Measurements from ENCODE around the gene MRPL21. TPM values are rescaled to one million over a fixed set of nuclear protein-coding genes. Genes with fewer than 3 reads are reported as not detected.

Gene MRPL21
- total RNA-seq, 4 donors from 2014 or later, result 9.0 to 121 (median 52.8) TPM

DNA sequence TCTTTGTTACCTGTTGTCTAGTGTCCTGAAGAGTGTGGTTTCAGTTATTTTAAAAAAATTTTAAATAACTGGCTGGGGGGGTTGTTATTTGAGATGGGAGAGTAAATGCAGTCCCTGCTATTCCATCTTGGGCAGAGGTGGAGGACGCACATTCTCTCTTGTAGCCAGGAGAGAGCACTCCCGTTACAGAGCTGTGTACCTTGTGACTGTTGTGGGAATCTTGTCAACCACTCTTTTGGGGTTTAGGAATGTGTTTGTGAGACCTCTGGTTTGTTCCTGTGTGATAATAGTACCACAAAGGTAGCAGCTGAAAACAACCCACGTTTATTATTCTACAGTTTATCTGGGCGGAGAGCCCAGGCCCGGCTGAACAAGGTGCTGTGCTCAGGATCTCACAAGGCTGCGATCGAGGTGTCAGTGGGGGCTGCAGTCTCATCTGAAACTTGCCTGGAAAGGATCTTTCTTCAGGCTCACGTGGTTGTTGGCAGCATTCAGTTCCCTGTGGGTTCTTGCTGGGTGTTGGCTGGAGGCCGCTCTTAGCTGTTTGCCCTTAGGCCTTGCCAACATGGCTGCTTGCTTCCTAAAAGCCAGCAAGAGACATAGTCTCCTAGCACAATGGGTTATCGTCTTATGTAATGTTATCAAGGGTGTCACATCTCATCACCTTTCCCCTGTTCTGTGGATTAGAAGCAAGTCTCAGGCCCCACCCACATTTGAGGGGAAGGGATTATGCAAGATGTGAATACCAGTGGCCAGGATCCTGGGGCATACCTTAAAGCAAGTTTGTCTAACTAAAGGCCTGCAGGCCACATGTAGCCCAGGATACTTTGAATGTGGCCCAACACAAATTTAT, 20.7 kb upstream of the MRPL21 start:
- TF ChIP-seq POLR2A (IDR thresholded peaks at IDR 0.05) (no peak), POLR2AphosphoS5 (IDR thresholded peaks at IDR 0.05) (no peak), EP300 (IDR thresholded peaks at IDR 0.05; ENCODE audit: low read depth) (no peak)
- TF ChIP-seq, protein P1, sequence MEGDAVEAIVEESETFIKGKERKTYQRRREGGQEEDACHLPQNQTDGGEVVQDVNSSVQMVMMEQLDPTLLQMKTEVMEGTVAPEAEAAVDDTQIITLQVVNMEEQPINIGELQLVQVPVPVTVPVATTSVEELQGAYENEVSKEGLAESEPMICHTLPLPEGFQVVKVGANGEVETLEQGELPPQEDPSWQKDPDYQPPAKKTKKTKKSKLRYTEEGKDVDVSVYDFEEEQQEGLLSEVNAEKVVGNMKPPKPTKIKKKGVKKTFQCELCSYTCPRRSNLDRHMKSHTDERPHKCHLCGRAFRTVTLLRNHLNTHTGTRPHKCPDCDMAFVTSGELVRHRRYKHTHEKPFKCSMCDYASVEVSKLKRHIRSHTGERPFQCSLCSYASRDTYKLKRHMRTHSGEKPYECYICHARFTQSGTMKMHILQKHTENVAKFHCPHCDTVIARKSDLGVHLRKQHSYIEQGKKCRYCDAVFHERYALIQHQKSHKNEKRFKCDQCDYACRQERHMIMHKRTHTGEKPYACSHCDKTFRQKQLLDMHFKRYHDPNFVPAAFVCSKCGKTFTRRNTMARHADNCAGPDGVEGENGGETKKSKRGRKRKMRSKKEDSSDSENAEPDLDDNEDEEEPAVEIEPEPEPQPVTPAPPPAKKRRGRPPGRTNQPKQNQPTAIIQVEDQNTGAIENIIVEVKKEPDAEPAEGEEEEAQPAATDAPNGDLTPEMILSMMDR (IDR thresholded peaks at IDR 0.05), result no peak
- Histone ChIP-seq H3K36me3 (peaks cover 0 to 57% (median 20%) of the 10 kb centered on the region in 4 donors), H3K27ac (peak overlapping the region; percentile 59 to 77 (median 74)), H3K4me3 (no peak overlapping the region), H3K9me3 (peaks cover 16 to 17% of the 10 kb centered on the region in 2 donors), H3K4me1 (peaks cover 0 to 18% (median 12%) of the 10 kb centered on the region in 4 donors), H3K27me3 (no peaks in the 10 kb centered on the region)
- intact Hi-C loops (cut with DNase I; ENCODE audit: low total_unique reads), result no loop called here
- no peak for DNase-seq
- in situ Hi-C loops (cut with MboI; ENCODE audit: low pct_ligation_motif_present in 1 of 4, low pct_unique_long_range_greater_than_20kb in 1 of 4, low sequenced_read_pairs in 3 of 4), result no loop called here
- WGBS, 2 donors (ENCODE audit: low coverage in 1 of 2), result 86% methylated on average over 10 of the region's 10 CpGs; no CpG with 5 or more reads in 1 of the 2 donors

DNA sequence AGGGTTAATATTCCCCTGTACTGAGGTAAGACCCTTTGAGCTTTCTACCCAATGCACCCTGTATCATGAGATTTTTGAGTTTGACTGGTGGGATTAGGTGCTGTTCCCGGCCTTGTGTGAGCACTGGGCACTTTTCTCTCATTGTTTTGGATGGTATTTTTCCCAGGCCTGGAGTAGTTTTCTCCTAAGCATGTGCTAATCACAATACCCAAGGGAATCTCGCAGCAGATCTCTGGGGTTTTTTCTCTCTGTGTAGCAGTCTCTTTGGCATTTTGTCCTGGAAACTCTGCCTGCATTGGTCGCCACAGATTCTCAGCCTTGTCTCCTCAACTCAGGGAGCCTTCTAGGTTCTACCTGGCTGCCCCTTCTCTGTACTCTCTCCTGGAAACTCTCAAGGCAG, 20.0 kb upstream of the MRPL21 start:
- intact Hi-C loops (cut with DNase I; ENCODE audit: low total_unique reads), result no loop called here
- TF ChIP-seq, protein P1 (IDR thresholded peaks at IDR 0.05), result no peak
- no peak for TF ChIP-seq POLR2A (IDR thresholded peaks at IDR 0.05)
- no peak for TF ChIP-seq POLR2AphosphoS5 (IDR thresholded peaks at IDR 0.05)
- no peak for TF ChIP-seq EP300 (IDR thresholded peaks at IDR 0.05; ENCODE audit: low read depth)
- Histone ChIP-seq H3K27me3 (no peaks in the 10 kb centered on the region), H3K27ac (peak overlapping the region; percentile 59 to 77 (median 74)), H3K9me3 (peaks cover 16 to 17% of the 10 kb centered on the region in 2 donors), H3K4me1 (peaks cover 0 to 13% (median 12%) of the 10 kb centered on the region in 4 donors), H3K36me3 (peaks cover 0 to 61% (median 17%) of the 10 kb centered on the region in 4 donors), H3K4me3 (no peak overlapping the region)
- no peak for DNase-seq
- 86 to 100% methylated on average over 1 to 3 of the region's 3 CpGs for WGBS, 2 donors (ENCODE audit: low coverage in 1 of 2)
- in situ Hi-C loops (cut with MboI; ENCODE audit: low pct_ligation_motif_present in 1 of 4, low pct_unique_long_range_greater_than_20kb in 1 of 4, low sequenced_read_pairs in 3 of 4), result no loop called here

DNA sequence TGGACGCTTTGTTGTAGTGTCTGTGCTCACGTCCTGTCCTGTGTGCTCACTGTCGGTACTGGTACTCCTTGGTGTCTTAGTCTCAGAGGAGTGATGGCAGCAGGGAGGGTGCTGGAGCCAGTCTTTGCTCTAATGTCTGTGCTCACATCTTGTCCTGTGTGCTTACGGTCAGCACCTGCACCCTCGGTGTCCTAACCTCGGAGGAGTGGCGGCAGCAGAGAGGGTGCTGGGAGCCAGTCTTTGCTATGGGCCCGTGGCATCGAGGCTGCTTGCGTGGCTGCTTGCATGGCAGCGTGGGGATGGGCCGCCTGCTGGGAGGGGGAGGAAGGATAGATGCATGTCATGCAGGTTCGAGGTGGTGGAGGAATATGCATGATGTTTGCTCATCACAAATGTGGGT, 12.8 kb upstream of the MRPL21 start:
- intact Hi-C loops (cut with DNase I; ENCODE audit: low total_unique reads), result no loop called here
- DNase-seq, result no peak
- Histone ChIP-seq H3K4me1 (no peaks in the 10 kb centered on the region), H3K27ac (no peak overlapping the region), H3K4me3 (no peak overlapping the region), H3K9me3 (no peaks in the 10 kb centered on the region), H3K36me3 (peaks cover 0 to 75% (median 27%) of the 10 kb centered on the region in 4 donors), H3K27me3 (no peaks in the 10 kb centered on the region)
- no peak for TF ChIP-seq POLR2AphosphoS5 (IDR thresholded peaks at IDR 0.05)
- TF ChIP-seq EP300 (IDR thresholded peaks at IDR 0.05; ENCODE audit: low read depth), result no peak
- TF ChIP-seq, protein P1 (IDR thresholded peaks at IDR 0.05), result no peak
- no peak for TF ChIP-seq POLR2A (IDR thresholded peaks at IDR 0.05)
- in situ Hi-C loops (cut with MboI; ENCODE audit: low pct_ligation_motif_present in 1 of 4, low pct_unique_long_range_greater_than_20kb in 1 of 4, low sequenced_read_pairs in 3 of 4), result no loop called here
- 94 to 97% methylated on average over 3 to 13 of the region's 13 CpGs for WGBS, 2 donors (ENCODE audit: low coverage in 1 of 2)

DNA sequence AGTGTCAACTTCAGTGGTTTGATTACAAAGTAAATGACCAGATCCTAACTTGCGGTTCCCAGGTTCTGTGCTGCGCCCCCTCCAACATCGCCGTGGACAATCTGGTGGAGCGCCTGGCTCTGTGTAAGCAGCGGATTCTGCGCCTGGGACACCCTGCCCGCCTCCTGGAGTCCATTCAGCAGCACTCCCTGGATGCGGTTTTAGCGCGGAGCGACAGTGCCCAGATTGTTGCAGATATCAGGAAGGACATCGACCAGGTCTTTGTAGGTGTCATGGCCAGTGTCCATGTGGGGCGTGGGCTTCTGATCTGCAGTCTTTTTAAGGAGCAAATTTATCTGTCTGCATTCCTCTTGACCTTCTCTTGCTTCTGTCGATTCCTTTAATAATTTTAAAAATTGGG, 11.1 kb upstream of the MRPL21 start:
- H3K27ac ChIP-seq, result no peak overlapping the region
- intact Hi-C loops (cut with DNase I; ENCODE audit: low total_unique reads) (no loop called here), in situ Hi-C loops (cut with MboI; ENCODE audit: low pct_ligation_motif_present in 1 of 4, low pct_unique_long_range_greater_than_20kb in 1 of 4, low sequenced_read_pairs in 3 of 4) (no loop called here)
- no peaks in the 10 kb centered on the region for H3K9me3 ChIP-seq
- H3K4me1 ChIP-seq, result no peaks in the 10 kb centered on the region
- no peak for DNase-seq
- H3K27me3 ChIP-seq, result no peaks in the 10 kb centered on the region
- WGBS, 2 donors (ENCODE audit: low coverage in 1 of 2), result 98% methylated on average over 8 to 15 of the region's 15 CpGs
- H3K36me3 ChIP-seq, result peaks cover 0 to 68% (median 30%) of the 10 kb centered on the region in 4 donors
- TF ChIP-seq, protein P1 (IDR thresholded peaks at IDR 0.05), result no peak
- TF ChIP-seq EP300 (IDR thresholded peaks at IDR 0.05; ENCODE audit: low read depth) (no peak), POLR2AphosphoS5 (IDR thresholded peaks at IDR 0.05) (no peak)
- H3K4me3 ChIP-seq, result no peak overlapping the region
